ENCODE data around the gene IMPDH2. TPM values are rescaled to one million over a fixed set of nuclear protein-coding genes. Genes with fewer than 3 reads are reported as not detected.

Gene IMPDH2
- total and polyA plus RNA-seq, 10 of the 15 experiments (the other 5 are each of a cell fraction or from before 2014, with no cell fraction given): 190 to 424 (median 345) TPM

GRCh38 chr3:48990636-48991469, 38.3 kb downstream of the IMPDH2 start (continued):
- TF ChIP-seq BHLHE40 (IDR thresholded peaks at IDR 0.05; ENCODE audit: borderline replicate concordance in 1 of 2, low read depth in 2 of 2, low read length in 1 of 2): peak in 1 of 2 experiments; percentile 52; a peak in 2 of 4 replicates
- TF ChIP-seq, protein P1, sequence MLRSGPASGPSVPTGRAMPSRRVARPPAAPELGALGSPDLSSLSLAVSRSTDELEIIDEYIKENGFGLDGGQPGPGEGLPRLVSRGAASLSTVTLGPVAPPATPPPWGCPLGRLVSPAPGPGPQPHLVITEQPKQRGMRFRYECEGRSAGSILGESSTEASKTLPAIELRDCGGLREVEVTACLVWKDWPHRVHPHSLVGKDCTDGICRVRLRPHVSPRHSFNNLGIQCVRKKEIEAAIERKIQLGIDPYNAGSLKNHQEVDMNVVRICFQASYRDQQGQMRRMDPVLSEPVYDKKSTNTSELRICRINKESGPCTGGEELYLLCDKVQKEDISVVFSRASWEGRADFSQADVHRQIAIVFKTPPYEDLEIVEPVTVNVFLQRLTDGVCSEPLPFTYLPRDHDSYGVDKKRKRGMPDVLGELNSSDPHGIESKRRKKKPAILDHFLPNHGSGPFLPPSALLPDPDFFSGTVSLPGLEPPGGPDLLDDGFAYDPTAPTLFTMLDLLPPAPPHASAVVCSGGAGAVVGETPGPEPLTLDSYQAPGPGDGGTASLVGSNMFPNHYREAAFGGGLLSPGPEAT (IDR thresholded peaks at IDR 0.05; ENCODE audit: low read depth): peak; percentile 37; the same call in 1 of the 2 replicates
- TF ChIP-seq ZBTB4 (CRISPR knock-in tag; IDR thresholded peaks at IDR 0.05): no peak

Data from GM12878 (cell line).